Panc1 (cell line): ENCODE measurements around the gene S1PR1. TPM values are rescaled to one million over a fixed set of nuclear protein-coding genes. Genes with fewer than 3 reads are reported as not detected.

Experiments
- ATAC-seq: fragments of 200-7000 bp; cut with Tn5 transposase; 2 replicates; pipeline ENCODE4 v1.9.1; 2020; ENCODE audit warnings: mild to moderate bottlenecking, moderate library complexity
- BruUV-seq: library from RNA; stranded (reverse); fragments of 400-500 nt; replicated peaks from 2 replicates; lab custom pipeline; 2021; lab: Mats Ljungman, UMichigan
- CTCF ChIA-PET: fragments of 300-600 bp; sonication (Branson Sonifier 250); formaldehyde crosslinking; loops from one replicate; lab custom pipeline; 2022; ENCODE audit warnings: antibody characterized with exemption; lab: Charles Lee
- POLR2A ChIA-PET: fragments of 300-600 bp; sonication (Branson Sonifier 250); formaldehyde crosslinking; loops from one replicate; lab custom pipeline; 2022; ENCODE audit warnings: antibody characterized with exemption; lab: Charles Lee
- DNase-seq: peaks from one replicate; pipeline ENCODE4 v3.0.0-alpha.2; 2010; ENCODE audit warnings: low read depth, low spot score
- H3K27ac ChIP-seq: 2 replicates; pipeline ENCODE4 v1.5.1; 2011; ENCODE audit warnings: mild to moderate bottlenecking, low read length, inconsistent platforms
- H3K27me3 ChIP-seq: fragments of 200-500 bp; sonication (Bioruptor generic); 2 replicates; pipeline ENCODE4 v1.6.0; 2014; ENCODE audit warnings: low read length, inconsistent platforms; ENCODE audit not compliant: control insufficient read depth, insufficient read depth
- H3K36me3 ChIP-seq: fragments of 200-500 bp; sonication (Bioruptor generic); 2 replicates; pipeline ENCODE4 v1.5.1; 2014; ENCODE audit warnings: inconsistent platforms, mild to moderate bottlenecking, low read length, moderate library complexity; ENCODE audit not compliant: control insufficient read depth, insufficient read depth
- H3K4me1 ChIP-seq: 2 replicates; pipeline ENCODE4 v1.5.1; 2011; ENCODE audit warnings: inconsistent platforms, mild to moderate bottlenecking, low read length, moderate library complexity; ENCODE audit not compliant: control insufficient read depth, insufficient read depth
- H3K4me3 ChIP-seq, 2 experiments: 2 replicates each; pipeline ENCODE4 v1.5.1; 2011 to 2012; ENCODE audit warnings: low read depth in 2 of 2, low read length in 2 of 2, mild to moderate bottlenecking in 2 of 2, inconsistent platforms in 1 of 2, moderate library complexity in 1 of 2
- H3K9me3 ChIP-seq: fragments of 200-500 bp; sonication (Bioruptor generic); 2 replicates; pipeline ENCODE4 v1.5.1; 2014; ENCODE audit warnings: low read depth, mild to moderate bottlenecking, inconsistent platforms, low read length, moderate library complexity; ENCODE audit not compliant: control insufficient read depth, insufficient read depth
- CTCF ChIP-seq: fragments of 450-650 bp; IDR thresholded peaks from 2 replicates; pipeline ENCODE4 v1.5.1; 2017; ENCODE audit warnings: mild to moderate bottlenecking
- POLR2AphosphoS5 ChIP-seq: IDR thresholded peaks from 2 replicates; pipeline ENCODE4 v1.6.1; 2012; ENCODE audit warnings: mild to moderate bottlenecking, low read depth, low read length, moderate library complexity
- REST ChIP-seq, 2 experiments: IDR thresholded peaks; 2 replicates each; pipeline ENCODE4 v1.6.1; 2011 to 2012; ENCODE audit warnings: low read depth in 2 of 2, control low read depth in 1 of 2, low read length in 1 of 2, mild to moderate bottlenecking in 1 of 2, moderate library complexity in 1 of 2; ENCODE audit not compliant: insufficient read depth in 1 of 2
- SIN3A ChIP-seq: IDR thresholded peaks from 2 replicates; pipeline ENCODE4 v1.6.1; 2012; ENCODE audit warnings: low read depth, mild to moderate bottlenecking, low read length, moderate library complexity, borderline replicate concordance; ENCODE audit not compliant: insufficient read depth
- TCF7L2 ChIP-seq: IDR thresholded peaks from 2 replicates; pipeline ENCODE4 v1.6.1; 2011; ENCODE audit warnings: mild to moderate bottlenecking, low read depth, low read length, inconsistent platforms
- in situ Hi-C: cut with HindIII; loops from 2 replicates; pipeline ENCODE4 v1.10.0; 2016; ENCODE audit warnings: low sequenced_read_pairs, low pct_unique_long_range_greater_than_20kb
- intact Hi-C: fragments of 100-400 bp; cut with micrococcal nuclease; formaldehyde crosslinking; loops from one replicate; pipeline ENCODE4 v1.10.0; 2022; ENCODE audit not compliant: unreplicated experiment
- total RNA-seq: library from RNA; stranded (reverse); gene quantifications from one replicate; pipeline ENCODE4 v1.2.1, GENCODE V29; 2021; ENCODE audit not compliant: unreplicated experiment

Gene S1PR1
- total RNA-seq, 1 experiment from 2014 or later, result 0.41 TPM

GRCh38 chr1:101244842-101245241 is 8.0 kb downstream of the S1PR1 start:
- intact Hi-C loops (no loop called here), in situ Hi-C loops (no loop called here)
- Histone ChIP-seq H3K4me1 (no peaks in the 10 kb centered on the region), H3K4me3 (no peak overlapping the region), H3K36me3 (no peaks in the 10 kb centered on the region), H3K27me3 (peaks cover 7% of the 10 kb centered on the region; the same call in 1 of the 2 replicates), H3K27ac (no peak overlapping the region), H3K9me3 (no peaks in the 10 kb centered on the region)
- TF ChIP-seq CTCF (no peak), TCF7L2 (no peak), REST (IDR thresholded peaks at IDR 0.05; ENCODE audit: insufficient read depth in 1 of 2, low read depth in 2 of 2, low read length in 1 of 2) (no peak), SIN3A (no peak), POLR2AphosphoS5 (no peak)
- no TSS peak for BruUV-seq
- CTCF ChIA-PET, result interaction anchor here (0.7 kb wide), 1 partner anchor 10 kb away, joined by 6 read pairs; no protein-coding TSS in a partner anchor
- DNase-seq (no peak), ATAC-seq (no peak)
- POLR2A ChIA-PET, result no interaction called here

- peaks cover 7% of the 10 kb centered on the region; the same call in 1 of the 2 replicates for H3K27me3 ChIP-seq
- H3K9me3 ChIP-seq, result no peaks in the 10 kb centered on the region
- no peaks in the 10 kb centered on the region for H3K4me1 ChIP-seq
- no peak overlapping the region for H3K4me3 ChIP-seq
- intact Hi-C loops (no loop called here), in situ Hi-C loops (no loop called here)
- H3K36me3 ChIP-seq, result no peaks in the 10 kb centered on the region
- no TSS peak for BruUV-seq
- ChIA-PET POLR2A (no interaction called here), CTCF (no interaction called here)
- DNase-seq (no peak), ATAC-seq (no peak)
- no peak for TF ChIP-seq TCF7L2
- TF ChIP-seq CTCF, result no peak
- TF ChIP-seq SIN3A, result no peak
- TF ChIP-seq POLR2AphosphoS5, result no peak
- no peak overlapping the region for H3K27ac ChIP-seq
Measured at GRCh38 chr1:101245246-101245927, 8.6 kb downstream of the S1PR1 start.
